GM12801 (cell line): ENCODE data around the gene GLT1D1.

ENCODE experiments used
- TF ChIP-seq, protein P1 (sequence below): IDR thresholded peaks from one replicate; pipeline ENCODE4 v1.5.1; 2011; ENCODE audit warnings: control low read depth; ENCODE audit not compliant: insufficient read length; ENCODE audit errors: extremely low read depth

The GLT1D1 gene

DNA sequence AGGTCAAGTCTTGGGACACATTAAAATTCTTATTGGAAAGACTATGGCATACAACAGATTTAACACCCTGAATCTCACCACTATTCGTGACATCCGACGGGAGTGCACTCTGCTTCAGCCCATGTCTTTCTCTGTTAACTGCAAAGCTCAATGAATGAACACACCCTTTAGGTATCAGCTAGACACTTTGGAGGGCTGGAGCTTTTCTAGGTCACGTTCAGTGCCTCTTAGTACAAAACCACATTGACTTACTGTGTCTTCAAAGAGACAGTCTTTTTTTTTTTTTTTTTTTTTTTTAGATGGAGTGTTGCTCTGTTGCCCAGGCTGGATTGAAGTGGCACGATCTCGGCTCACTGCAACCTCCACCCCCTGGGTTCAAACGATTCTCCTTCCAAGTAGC is 80.6 kb downstream of the GLT1D1 start:
- TF ChIP-seq, protein P1, sequence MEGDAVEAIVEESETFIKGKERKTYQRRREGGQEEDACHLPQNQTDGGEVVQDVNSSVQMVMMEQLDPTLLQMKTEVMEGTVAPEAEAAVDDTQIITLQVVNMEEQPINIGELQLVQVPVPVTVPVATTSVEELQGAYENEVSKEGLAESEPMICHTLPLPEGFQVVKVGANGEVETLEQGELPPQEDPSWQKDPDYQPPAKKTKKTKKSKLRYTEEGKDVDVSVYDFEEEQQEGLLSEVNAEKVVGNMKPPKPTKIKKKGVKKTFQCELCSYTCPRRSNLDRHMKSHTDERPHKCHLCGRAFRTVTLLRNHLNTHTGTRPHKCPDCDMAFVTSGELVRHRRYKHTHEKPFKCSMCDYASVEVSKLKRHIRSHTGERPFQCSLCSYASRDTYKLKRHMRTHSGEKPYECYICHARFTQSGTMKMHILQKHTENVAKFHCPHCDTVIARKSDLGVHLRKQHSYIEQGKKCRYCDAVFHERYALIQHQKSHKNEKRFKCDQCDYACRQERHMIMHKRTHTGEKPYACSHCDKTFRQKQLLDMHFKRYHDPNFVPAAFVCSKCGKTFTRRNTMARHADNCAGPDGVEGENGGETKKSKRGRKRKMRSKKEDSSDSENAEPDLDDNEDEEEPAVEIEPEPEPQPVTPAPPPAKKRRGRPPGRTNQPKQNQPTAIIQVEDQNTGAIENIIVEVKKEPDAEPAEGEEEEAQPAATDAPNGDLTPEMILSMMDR: no peak

GRCh38 chr12:128938886-128939285 is 85.6 kb downstream of the GLT1D1 start:
- TF ChIP-seq, protein P1: no peak

- TF ChIP-seq, protein P1: no peak
These were observed 87.0 kb downstream of the GLT1D1 start for GRCh38 chr12:128940090-128940888.

GRCh38 chr12:128940974-128941373 is 87.7 kb downstream of the GLT1D1 start:
- TF ChIP-seq, protein P1: no peak

DNA sequence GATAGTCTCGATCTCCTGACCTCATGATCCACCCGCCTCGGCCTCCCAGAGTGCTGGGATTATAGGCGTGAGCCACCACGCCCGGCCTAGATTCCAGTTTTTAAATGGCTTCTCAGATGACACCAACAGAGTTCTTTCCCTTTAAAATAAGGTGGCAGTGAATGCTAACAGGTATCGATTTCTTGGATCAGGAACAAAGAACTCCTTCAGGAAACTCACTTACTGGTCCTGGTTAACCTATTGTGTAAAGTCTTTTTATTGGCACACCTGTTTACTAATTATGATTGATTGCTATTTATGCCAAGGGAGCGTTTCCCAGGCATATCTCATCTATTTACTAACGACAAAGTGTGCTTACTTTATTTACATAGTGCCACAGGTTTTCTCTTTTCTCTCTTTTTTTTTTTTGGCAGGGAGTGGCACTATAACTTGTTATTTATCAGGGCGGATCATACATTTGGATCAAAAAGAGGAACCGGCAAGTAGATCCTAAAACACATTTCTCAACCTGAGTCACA is 89.7 kb downstream of the GLT1D1 start:
- TF ChIP-seq, protein P1: no peak

DNA sequence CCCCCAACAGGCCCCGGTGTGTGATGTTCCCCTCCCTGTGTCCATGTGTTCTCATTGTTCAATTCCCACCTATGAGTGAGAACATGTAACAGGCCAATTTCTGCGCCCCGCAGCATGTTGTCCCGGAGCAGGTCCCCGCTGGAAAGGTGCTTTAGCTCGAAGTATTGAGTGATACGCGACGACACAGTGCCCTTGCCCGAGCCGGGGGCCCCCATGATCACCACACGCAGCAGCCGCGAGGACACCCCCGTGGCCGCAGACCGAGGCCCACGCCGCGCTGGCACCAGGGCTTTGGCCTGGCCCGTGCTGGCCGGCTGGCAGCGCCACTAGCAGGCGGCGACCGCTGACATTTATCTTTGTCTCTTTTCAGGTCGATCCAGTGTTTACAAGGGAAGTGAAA is 91.7 kb downstream of the GLT1D1 start:
- TF ChIP-seq, protein P1: no peak

DNA sequence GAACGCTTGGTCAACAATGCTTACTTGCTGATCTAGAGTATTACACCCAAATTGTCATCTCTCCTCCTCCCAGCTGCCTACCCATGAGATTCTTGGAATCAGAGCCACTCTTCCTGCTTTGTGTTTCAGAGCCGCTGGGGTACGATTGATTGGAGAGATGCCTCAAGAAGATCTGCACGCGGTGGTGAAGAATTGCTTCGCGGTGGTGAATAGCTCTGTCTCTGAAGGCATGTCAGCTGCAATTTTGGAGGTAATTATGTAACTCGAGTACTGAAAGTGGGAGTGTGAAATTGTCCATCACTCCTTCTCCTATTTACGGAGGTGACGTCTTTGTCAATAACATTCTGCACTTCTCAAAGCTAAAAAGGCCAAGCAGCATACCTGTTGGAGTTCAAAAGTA is 93.9 kb downstream of the GLT1D1 start:
- TF ChIP-seq, protein P1: no peak
